Activated T-helper 9 cell treated with anti-CD3 and anti-CD28 coated beads, Interleukin-2, amount 50 U/mL, for 16 hours (primary cell): ENCODE measurements around the gene CAPRIN2.

Source experiments
- DNase-seq: peaks from one replicate; pipeline ENCODE4 v3.0.0-alpha.2; 2020; ENCODE audit warnings: low read depth

The CAPRIN2 gene

DNA sequence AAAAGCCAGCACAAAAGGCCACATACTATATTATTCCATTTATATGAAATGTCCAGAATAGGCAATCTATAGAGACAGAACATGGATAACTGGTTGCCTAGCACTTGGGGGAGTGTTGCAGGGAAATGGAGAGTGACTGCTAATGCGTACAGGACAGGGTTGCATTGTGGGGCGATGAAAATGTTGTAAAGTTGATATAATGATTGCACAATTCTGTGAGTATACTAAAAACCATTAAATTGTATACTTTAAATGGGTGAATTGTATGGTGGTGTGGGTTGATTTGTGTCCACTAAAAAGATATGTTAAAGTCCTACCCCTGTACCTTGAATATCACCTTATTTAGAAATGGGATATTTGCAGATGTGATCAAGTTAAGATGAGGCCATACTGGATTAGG lies 7.0 kb upstream of the CAPRIN2 start:
- DNase-seq: no peak

DNA sequence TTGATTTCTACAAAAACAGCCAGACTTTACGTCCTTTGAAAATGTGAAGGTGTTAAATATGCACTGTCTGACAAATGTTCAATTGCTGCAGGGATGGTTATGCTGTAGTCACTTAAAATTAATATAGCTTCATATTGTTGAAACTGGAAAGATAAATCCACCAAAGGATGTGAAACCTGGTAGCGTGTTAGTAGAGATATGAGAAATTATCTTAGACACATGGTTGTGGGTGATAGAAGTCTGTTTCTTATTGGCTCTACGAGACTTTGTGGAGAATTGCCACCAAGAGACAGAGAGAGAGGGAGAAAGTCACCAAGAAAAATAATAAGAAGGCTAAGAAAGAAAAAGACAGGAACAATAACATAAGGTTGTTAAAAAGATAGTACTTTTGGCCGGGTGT lies 2.6 kb upstream of the CAPRIN2 start:
- no peak for DNase-seq

DNA sequence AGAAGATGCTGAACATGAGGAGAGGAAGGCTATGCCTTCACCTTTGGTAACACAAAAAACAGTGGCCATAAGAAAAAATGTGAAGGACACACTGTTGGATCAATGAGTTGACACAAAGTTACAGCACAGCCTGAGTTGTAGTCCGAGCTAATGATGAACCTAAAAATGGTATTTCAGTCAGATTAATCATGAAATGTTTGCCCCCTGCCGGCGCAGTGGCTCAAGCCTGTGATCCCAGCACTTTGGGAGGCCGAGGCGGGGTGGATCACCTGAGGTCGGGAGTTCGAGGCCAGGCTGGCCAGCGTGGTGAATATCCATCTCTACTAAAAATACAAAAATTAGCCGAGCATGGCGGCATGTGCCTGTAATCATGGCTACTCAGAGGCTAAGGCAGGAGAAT lies 1.3 kb upstream of the CAPRIN2 start:
- no peak for DNase-seq

DNA sequence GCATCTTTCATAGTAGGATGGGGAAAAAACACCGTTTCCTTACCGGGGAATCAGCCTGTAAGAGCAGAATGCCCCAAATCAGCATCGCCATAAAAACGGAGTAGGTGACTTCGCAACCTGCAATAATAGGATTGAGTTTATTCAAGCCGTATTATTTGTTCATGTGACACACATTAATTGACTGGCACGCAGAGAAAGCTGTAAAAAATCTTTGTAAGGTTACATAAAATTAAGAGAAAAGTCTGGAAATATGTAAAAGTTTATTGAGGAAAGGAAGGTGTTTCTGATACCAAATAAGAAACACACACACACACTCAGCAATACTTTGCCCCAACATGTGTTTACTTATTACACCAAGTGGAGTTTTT lies 628 bp upstream of the CAPRIN2 start:
- DNase-seq: no peak

DNA sequence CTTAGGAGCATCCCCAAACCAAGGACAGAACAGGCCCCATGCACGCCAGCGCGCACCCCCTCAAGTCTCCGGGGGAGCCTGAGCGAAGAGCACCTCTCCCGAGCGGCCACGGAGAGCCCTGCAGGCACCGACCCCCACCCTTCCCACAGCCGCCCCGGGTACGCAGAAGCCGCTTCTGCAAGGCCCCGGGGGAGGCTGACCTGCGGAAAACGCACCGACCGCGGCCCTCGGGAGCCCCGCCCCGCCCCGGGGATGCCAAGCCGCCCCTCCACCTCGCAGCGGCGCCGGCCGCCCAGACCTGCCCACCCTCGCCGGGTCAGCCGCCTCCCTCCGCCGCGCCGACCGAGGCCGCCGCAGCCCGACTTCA lies 385 bp downstream of the CAPRIN2 start:
- DNase-seq: no peak

DNA sequence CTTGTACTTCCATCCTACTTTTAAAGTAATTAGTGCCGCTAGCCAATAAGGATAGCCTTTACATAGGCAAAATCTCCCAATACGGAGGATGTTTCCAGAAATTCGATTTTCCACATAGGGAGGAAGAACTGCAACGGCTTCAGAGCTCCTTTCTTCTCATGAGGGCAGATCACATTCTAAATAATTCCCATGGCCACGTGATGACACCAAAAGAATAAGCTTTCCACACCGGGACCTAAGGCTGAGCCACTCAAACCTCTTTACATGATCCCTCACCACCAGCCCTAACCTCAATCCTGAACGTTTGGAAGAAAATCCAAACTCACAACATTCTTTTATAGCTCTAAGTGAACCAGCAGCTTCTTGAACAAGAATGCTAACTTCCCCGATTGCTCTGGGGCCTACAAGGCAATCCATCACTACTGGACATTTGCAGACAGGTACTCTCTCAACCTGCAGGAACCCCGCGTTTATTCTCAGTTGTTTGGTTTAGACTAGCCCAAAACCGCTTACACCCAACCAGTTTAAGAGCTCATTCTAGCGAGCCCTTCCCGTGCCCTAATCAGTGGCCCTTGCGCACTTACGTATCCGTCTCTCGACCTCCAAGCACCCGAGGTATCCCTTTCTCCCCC lies 884 bp downstream of the CAPRIN2 start:
- DNase-seq: no peak

DNA sequence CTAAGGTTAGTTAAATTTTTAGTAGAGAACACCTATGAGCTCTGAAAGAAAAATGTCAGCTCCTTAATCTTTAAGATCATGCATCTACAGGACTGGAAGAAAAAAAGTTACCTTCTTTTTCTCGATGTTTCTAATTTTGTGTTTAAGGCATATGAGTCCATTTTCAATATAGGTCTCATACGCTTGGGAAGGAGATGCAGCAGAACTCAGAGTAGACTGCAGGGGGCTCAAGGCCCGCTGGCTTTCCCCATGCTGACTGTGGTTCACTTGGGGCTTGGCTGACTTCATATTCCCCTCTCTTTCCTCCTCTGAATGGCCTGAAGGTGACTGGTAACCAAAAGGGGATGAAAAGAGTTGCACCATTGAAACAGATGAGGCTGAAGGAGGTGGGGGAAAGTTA lies 1.5 kb downstream of the CAPRIN2 start:
- no peak for DNase-seq

DNA sequence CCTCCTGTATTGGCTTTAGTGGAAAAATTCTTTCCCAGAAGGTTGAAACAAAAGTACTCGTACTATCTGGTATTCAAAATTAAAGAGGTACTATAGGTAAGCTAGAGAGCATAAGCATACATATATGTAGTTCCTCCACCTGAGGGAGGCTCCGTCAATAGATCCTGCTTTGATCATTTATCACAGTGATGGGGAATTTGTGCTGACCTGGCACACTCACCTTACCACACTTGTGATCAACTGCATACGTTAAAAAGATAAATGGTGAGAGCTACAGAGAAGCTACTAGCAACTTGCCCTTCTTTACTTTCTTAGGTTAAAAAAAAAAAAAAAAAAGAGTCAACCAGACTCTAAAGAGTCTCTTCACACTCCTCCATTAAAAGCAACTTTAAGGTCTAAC lies 2.5 kb downstream of the CAPRIN2 start:
- no peak for DNase-seq

DNA sequence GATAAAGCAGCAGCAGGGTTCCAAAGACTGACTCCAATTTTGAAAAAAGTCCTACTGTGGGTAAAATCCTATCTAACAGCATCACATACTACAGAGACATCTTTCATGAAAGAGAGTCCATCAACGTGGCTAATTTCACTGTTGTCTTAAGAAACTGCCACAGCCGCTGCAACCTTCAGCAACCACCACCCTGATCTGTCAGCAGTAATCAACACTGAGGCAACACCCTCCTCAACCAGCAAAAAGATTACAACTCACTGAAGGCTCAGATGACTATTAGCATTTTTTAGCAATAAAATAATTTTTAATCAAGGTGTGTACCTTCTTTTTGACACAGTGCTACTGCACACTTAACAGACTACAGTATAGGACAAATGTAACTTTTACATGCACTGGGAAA lies 6.6 kb downstream of the CAPRIN2 start:
- DNase-seq: no peak

DNA sequence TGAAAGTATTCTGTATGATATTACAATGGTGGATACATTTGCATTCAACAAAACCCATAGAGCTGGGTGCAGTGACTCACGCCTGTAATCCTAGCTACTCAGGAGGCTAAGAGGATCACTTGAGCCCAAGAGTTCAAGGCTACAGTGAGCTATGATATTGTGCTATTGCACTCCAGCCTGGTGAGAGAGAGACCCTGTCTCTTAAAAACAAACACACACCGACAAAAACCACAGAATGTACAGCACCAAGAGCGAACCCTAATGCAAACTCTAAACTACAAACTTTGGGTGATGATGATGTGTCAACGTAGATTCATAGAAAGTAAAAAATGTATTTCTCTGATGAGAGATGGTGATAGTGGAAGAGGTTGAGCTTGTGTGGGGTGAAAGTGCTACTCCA lies 8.6 kb downstream of the CAPRIN2 start:
- no peak for DNase-seq

DNA sequence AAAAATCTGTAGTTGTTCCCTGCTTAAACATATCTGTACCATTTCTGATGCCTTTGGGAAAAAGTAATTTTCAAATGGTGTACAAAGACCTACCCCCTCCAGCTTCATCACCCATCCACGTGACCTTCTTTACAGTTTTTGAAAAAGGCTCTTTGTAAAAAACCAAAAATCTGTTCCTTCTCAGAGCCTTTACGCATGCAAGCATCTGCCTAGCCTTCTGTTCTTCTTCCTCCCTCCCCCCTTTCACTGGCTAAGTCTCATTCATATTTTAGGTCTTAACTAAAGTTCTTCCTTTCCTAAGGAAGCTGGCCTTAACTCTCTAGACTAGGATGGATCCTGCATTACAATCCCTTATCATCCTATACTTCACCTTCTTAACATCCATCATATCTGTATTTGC lies 10.4 kb downstream of the CAPRIN2 start:
- no peak for DNase-seq

DNA sequence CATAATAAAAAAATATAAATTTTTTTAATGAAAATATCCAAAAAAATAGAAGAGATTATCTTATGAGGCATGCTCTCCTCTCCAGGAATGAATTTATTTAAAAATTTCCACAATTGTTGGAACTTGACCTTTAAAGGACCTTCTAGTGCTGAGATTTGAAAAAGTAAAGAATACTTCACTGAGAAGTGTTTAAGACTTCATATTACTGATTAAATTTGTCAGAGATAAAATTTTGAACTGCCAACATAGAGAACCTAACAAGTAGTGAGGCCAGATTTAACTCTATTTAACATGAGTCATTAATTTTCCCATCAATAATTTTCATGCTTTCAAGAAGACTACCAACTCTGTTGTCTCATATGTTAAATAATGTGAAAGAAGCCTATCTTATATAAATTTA lies 14.5 kb downstream of the CAPRIN2 start:
- DNase-seq: no peak

DNA sequence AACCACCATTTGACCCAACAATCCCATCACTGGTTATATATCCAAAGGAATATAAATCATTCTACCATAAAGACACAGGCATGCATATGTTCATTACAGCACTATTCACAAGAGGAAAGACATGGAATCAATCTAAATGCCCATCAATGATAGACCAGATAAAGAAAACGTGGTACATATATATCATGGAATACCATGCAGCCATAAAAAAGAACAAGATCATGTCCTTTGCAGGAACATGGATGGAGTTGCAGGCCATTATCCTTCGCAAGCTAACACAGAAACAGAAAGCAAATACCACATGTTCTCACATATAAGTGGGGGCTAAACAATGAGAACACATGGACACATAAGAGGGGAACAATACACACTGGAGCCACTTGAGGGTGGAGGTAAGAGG lies 15.7 kb downstream of the CAPRIN2 start:
- DNase-seq: no peak

DNA sequence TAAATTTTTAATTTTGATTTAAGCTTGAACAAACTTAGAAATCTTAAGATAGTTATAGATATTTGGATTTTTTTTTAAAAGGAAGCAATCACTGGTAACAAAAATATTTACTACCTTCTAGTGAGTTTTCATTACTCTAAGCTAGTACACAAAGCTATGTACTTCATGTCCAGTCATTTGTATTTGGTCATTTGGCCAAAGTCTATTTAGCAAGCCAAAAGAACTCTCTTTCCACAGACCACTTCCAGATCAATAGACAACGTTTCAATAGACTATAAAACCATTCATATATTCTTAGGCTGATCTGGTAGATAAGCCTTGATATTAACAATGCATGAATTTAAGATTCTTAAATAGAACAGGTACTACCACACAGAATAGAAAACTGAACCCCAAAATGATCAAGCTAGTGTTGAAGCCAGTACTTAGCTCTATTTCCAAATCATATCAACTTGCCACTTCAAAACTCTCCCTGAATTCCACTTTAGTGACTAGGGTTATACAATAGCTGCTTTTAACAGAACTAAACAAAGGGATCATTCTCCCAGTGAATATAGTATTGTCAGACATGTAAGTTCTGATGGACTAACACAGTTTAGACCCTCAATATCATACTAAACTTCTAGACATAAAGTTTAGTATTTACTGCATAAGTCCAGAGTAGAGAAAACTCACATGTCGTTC lies 21.7 kb downstream of the CAPRIN2 start:
- DNase-seq: no peak

DNA sequence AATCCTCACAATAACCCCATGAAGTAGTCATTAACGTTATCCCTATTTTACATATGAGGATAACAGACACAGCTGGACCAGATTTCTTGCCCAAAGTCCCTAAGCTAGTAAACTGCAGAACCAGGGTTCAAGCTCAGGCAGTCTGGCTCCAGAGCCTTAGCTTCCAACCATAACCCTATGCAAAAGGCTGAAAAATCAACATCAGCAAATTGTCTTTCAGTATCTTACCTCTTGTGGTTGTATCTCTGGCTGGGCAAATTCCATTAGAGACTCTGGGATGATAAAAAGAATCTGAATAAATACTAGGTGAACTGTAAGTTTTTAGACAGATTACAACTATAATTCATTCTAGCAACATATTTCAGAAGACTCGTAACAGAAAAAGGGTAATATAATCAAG lies 24.7 kb downstream of the CAPRIN2 start:
- DNase-seq: no peak

DNA sequence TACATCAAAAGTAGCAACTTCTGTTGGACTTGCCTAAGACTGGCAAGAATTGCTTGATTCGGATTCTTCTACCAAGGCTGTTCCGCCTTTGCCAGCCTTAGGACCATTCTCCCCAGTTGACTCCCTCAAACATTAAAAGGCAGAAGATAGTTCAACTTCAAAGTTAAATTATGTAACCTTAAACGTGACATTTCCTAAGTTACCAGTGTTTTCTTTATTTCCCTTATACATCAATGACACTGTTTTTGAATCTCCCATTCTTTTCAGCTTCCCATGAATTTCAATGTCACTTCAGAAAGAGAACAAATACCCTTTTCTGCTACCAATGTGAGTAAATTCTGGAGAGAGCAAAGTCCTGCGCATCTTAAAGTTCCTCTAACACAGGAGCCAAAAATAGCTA lies 25.2 kb downstream of the CAPRIN2 start:
- DNase-seq: no peak

DNA sequence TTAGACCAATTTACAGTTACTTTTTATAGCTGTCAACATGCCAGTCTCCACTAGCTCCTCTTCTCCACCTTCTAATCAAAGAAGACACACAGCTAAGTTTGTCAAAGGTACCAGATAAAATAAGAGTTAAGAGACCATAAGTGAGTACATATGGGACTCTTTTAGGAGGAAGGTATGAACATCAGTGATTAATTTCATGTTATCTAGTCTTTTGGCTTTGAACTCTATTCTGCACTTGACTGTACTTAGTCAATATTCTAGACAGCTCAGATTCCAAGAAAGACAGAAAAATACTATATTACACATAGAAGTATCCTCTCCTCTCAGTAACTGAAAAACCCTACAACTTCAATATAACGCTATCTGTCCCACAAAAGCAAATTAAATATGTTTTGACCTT lies 28.1 kb downstream of the CAPRIN2 start:
- DNase-seq: no peak

DNA sequence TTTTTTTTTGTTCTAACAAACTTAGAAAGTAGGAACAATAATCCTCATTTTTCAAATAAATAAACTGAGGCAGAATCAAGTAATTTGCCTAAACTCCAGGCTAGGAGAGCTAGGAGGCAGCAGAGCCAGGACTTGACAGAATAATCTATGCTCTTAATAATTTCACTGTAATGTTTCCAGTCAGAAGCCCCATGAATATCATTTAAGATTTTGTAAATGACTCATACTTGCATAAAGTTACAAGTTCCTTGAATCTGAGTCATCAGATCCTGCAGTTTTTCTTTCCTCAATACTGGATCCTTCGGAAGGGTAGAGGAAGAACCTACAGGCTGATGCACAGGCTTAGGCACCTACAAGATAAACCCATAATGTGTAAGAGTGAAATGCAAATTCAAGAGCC lies 29.0 kb downstream of the CAPRIN2 start:
- no peak for DNase-seq

DNA sequence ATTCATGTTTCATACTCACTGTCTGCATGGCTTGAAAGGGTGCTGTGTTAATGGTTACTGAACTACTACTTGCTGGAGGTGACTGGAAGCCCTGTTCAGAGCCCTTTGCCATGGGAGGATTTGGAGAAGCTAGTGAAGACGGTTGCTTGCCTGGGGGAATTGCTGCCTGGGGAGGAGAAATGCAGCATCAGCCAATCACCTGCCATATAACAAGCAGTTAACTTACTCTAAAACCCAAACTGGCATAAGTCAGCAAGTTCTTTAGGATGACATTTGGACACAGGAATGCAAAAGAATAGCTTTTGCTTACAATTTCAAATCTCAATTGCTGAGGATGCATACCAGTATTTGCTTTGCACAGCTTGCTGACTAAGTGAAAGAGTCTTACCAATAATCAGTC lies 35.7 kb downstream of the CAPRIN2 start:
- no peak for DNase-seq

DNA sequence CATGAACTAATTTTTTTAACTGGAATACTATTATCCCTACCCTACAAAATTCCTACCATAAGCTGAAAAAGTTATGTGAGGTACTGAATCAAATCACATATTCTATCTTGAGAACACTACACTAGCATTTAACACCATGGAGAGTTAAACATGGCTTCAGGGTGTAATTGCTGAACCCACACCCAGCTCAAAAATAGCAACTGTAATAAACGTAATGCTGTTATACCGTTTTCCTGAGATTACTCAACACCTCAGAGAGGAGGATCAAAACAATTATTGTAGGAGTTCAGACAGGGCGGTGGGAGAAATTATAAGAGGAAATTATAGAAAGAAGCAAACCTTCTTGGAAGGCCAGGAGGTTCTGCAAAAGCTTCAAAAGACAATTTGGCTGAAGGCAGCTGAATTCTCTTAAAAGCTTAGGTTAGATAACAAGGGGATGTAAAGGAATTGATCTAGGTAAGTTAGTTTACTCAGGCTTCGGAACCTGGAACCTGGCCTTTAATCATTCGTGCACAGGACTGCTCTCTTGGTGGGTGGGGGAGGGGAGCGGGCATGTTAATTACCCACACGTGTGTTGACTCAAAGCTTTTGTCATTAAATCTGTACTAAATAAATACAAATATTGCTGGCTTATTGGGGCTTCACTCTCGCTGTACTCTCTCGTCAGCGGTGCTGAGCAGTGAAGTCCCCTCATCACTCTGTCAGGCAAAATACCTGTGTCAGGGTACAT lies 47.0 kb downstream of the CAPRIN2 start:
- no peak for DNase-seq

DNA sequence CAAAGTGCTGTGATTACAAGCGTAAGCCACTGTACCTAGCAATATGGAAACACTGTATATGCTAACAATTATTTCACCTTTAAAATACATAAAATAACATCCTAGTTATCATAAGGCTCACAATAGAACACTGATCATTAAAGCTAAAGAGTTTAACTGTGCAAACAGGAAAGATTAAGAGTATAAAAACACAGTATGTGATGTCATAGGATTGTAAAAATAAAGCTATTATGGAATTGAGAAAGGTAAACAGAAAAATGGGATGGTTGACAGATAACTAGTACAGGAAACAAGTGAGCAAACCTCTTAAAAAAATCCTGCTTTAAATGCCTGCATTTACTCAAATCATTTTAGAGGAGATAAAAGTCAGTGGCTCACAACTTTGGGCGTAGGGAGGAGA lies 48.3 kb downstream of the CAPRIN2 start:
- no peak for DNase-seq

DNA sequence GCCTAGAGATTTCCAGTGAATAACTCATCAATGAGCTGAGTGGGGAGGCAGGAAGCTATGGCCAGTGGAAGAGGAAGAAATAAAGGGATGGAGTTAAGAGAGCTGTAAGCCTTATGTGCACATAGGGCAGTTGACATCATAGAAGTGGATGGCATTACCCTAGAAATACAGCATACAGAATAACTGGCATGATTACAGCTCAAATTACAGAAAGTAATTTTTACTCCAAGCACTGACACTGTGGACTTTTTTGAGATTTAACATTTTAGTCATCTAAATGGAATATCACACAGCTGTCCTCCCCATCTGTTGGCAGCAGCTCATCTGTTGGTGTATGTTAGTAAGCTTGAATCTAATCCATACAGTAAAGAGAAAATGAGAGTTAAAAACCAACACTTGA lies 53.7 kb downstream of the CAPRIN2 start:
- no peak for DNase-seq

DNA sequence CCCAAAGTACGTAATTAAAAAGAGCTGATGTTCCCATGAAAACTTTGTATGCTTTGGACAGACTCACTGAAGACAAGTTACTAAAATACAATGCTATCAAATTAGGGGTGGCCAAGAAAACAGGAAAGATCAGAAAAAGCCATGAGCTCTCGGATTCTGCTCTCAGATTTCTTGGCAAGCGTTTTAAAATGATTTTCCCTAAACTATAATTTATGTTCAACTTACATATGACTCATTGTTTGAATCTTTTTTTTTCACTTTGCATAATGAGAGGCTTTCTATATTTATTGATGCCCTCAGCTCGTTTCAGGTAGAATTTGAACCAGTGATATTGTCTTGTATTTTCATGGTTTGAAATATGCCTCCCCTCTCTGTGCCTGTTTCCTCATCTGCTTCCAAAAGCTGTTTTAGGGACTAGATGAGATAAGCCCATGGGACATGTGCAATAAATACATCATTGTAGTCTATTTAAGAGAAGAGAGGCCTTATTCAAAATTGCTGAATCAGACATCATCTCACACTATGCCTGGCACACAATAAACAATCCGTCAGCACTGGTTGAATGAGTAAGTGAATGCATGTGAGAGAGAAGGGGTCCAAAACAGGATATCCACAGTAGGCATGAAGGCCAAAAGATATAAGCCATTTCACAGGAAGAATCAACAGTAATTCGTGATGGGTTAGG lies 54.4 kb downstream of the CAPRIN2 start:
- DNase-seq: no peak
